ENCODE data around the gene KCNMB2. TPM values are rescaled to one million over a fixed set of nuclear protein-coding genes. Genes with fewer than 3 reads are reported as not detected.

The KCNMB2 gene
- total RNA-seq, 1 experiment from 2014 or later: not detected

DNA sequence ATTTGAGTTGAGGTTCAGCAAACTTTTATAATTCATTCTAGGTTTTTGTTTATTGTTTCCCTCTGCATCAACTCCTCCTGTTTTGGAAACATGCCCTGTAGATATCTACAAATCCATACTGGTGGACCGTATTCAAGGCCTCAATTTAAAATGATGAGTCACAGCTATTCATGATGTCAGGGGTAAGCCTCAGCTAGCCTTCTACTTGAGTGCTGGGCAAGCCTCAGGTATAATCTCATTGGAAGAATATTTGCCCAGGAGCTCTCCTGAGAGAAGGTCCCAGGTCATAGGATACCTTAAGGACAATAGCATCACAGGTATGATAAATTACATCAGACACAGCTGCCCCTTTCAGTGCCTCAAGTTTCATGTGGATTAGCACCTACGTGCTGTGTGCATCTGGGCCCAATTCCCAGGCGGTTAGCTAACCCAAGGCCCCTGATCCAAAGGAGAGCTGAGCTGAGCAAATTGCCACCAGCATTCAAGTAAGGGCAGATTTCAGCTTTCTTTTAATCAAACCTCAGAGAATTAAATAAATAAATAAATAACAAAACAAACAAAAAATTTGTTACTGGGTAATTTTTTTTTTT is 87.5 kb downstream of the KCNMB2 start:
- Histone ChIP-seq H3K27me3 (ENCODE audit: low read length) (peaks cover 13% of the 10 kb centered on the region; the same call in 1 of the 2 replicates), H3K4me3 (ENCODE audit: low read length) (no peak overlapping the region), H3K4me2 (ENCODE audit: low read length) (no peak overlapping the region), H2AFZ (ENCODE audit: low read length) (no peak overlapping the region), H3K9ac (ENCODE audit: low read length) (no peak overlapping the region), H4K20me1 (ENCODE audit: low read length) (no peaks in the 10 kb centered on the region), H3F3A (ENCODE audit: low read length, unreplicated experiment) (no peaks in the 10 kb centered on the region), H3K36me3 (ENCODE audit: low read depth, low read length) (no peaks in the 10 kb centered on the region), H3K79me2 (ENCODE audit: low read length) (no peaks in the 10 kb centered on the region), H3K9me3 (ENCODE audit: low read length) (no peaks in the 10 kb centered on the region), H3K9me2 (replicated peaks; ENCODE audit: low read length) (no peaks in the 10 kb centered on the region), H3K27ac (ENCODE audit: low read length) (no peak overlapping the region), H3K4me1 (ENCODE audit: insufficient read depth, low read length) (no peaks in the 10 kb centered on the region)
- TF ChIP-seq EZH2phosphoT487 (IDR thresholded peaks at IDR 0.05; ENCODE audit: borderline replicate concordance, low read length) (no peak), EZH2 (IDR thresholded peaks at IDR 0.05; ENCODE audit: low read length, unreplicated experiment) (no peak)
- DNase-seq: peak; percentile 11
- BruUV-seq (replicated peaks): no TSS peak
- ATAC-seq: no peak
- ChIA-PET POLR2A (ENCODE audit: unreplicated experiment) (no interaction called here), CTCF (no interaction called here)
- intact Hi-C loops (cut with micrococcal nuclease): no loop called here

DNA sequence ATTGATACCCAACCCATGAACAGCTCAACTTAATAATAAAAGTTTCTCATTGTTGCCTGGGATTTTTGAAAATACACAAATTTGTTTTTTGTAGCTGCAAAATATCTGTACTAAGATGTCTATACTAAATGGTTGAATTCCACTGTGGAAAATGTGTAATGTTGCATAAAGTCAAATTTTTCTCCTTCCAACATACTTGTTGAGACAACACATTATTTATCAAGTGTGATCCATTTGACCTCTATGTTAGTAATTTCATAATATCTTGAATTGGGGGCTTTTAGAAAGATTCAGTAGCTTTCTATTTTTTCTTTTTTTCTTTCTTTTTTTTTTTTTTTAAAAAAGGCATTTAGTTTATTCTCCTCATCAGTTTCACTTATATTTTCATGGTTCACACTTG is 88.0 kb downstream of the KCNMB2 start:
- Histone ChIP-seq H3K4me2 (ENCODE audit: low read length) (no peak overlapping the region), H3K79me2 (ENCODE audit: low read length) (no peaks in the 10 kb centered on the region), H3F3A (ENCODE audit: low read length, unreplicated experiment) (no peaks in the 10 kb centered on the region), H3K9me3 (ENCODE audit: low read length) (no peaks in the 10 kb centered on the region), H3K4me1 (ENCODE audit: insufficient read depth, low read length) (no peaks in the 10 kb centered on the region), H3K27ac (ENCODE audit: low read length) (no peak overlapping the region), H4K20me1 (ENCODE audit: low read length) (no peaks in the 10 kb centered on the region), H3K4me3 (ENCODE audit: low read length) (no peak overlapping the region), H3K9me2 (replicated peaks; ENCODE audit: low read length) (no peaks in the 10 kb centered on the region), H3K27me3 (ENCODE audit: low read length) (peaks cover 8% of the 10 kb centered on the region; the same call in 1 of the 2 replicates), H2AFZ (ENCODE audit: low read length) (no peak overlapping the region), H3K9ac (ENCODE audit: low read length) (no peak overlapping the region), H3K36me3 (ENCODE audit: low read depth, low read length) (no peaks in the 10 kb centered on the region)
- ChIA-PET CTCF (no interaction called here), POLR2A (ENCODE audit: unreplicated experiment) (no interaction called here)
- BruUV-seq (replicated peaks): no TSS peak
- TF ChIP-seq EZH2 (IDR thresholded peaks at IDR 0.05; ENCODE audit: low read length, unreplicated experiment) (no peak), EZH2phosphoT487 (IDR thresholded peaks at IDR 0.05; ENCODE audit: borderline replicate concordance, low read length) (no peak)
- TF ChIP-seq, protein P1, sequence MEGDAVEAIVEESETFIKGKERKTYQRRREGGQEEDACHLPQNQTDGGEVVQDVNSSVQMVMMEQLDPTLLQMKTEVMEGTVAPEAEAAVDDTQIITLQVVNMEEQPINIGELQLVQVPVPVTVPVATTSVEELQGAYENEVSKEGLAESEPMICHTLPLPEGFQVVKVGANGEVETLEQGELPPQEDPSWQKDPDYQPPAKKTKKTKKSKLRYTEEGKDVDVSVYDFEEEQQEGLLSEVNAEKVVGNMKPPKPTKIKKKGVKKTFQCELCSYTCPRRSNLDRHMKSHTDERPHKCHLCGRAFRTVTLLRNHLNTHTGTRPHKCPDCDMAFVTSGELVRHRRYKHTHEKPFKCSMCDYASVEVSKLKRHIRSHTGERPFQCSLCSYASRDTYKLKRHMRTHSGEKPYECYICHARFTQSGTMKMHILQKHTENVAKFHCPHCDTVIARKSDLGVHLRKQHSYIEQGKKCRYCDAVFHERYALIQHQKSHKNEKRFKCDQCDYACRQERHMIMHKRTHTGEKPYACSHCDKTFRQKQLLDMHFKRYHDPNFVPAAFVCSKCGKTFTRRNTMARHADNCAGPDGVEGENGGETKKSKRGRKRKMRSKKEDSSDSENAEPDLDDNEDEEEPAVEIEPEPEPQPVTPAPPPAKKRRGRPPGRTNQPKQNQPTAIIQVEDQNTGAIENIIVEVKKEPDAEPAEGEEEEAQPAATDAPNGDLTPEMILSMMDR (conservative IDR thresholded peaks at IDR 0.05; ENCODE audit: low read depth, low read length): no peak
- DNase-seq: no peak
- ATAC-seq: no peak
- intact Hi-C loops (cut with micrococcal nuclease): no loop called here

DNA sequence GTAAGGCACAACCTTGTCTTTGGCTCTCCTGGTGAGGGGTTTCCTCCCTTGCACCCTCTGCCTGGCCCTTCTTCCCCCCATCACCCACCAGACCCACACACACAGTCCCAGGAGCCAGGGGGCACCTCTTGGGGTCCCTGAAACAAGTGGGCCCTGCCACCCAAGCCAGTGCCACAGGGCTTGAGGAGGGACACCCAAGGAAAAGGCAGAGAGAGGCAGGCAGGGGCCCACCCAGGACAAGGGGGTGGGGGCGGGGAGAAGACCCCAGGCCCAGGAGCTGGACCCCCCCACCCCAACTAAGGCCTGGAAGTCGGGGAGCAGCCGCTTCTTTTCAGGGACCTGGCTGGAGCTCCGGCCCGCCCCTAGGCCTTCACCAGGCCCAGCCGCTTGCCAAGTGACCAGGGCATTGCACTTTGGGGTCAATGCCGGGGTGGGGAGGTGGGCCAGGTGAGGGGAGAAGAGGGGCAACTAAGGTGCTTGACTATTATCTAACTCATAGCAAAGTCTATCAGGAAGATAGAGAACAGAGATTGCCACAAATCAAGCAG is 88.9 kb downstream of the KCNMB2 start:
- no peak overlapping the region for H3K9ac ChIP-seq (ENCODE audit: low read length)
- TF ChIP-seq EZH2phosphoT487 (IDR thresholded peaks at IDR 0.05; ENCODE audit: borderline replicate concordance, low read length): no peak
- TF ChIP-seq EZH2 (IDR thresholded peaks at IDR 0.05; ENCODE audit: low read length, unreplicated experiment): no peak
- TF ChIP-seq, protein P1 (conservative IDR thresholded peaks at IDR 0.05; ENCODE audit: low read depth, low read length): no peak
- 0 out of 2 replicates have a peak, but pooled peaks cover 3% of the 10 kb centered on the region for H3K27me3 ChIP-seq (ENCODE audit: low read length)
- H2AFZ ChIP-seq (ENCODE audit: low read length): no peak overlapping the region
- H3K4me2 ChIP-seq (ENCODE audit: low read length): no peak overlapping the region
- ATAC-seq (no peak), DNase-seq (no peak)
- no peak overlapping the region for H3K27ac ChIP-seq (ENCODE audit: low read length)
- no peak overlapping the region for H3K4me3 ChIP-seq (ENCODE audit: low read length)
- H4K20me1 ChIP-seq (ENCODE audit: low read length): no peaks in the 10 kb centered on the region
- ChIA-PET POLR2A (ENCODE audit: unreplicated experiment) (no interaction called here), CTCF (no interaction called here)
- no TSS peak for BruUV-seq (replicated peaks)
- H3K9me3 ChIP-seq (ENCODE audit: low read length): no peaks in the 10 kb centered on the region
- intact Hi-C loops (cut with micrococcal nuclease): no loop called here
- H3K36me3 ChIP-seq (ENCODE audit: low read depth, low read length): no peaks in the 10 kb centered on the region
- no peaks in the 10 kb centered on the region for H3F3A ChIP-seq (ENCODE audit: low read length, unreplicated experiment)
- no peaks in the 10 kb centered on the region for H3K9me2 ChIP-seq (replicated peaks; ENCODE audit: low read length)
- H3K4me1 ChIP-seq (ENCODE audit: insufficient read depth, low read length): no peaks in the 10 kb centered on the region
- no peaks in the 10 kb centered on the region for H3K79me2 ChIP-seq (ENCODE audit: low read length)
